ENCODE measurements around the gene GALNT11. TPM values are rescaled to one million over a fixed set of nuclear protein-coding genes. Genes with fewer than 3 reads are reported as not detected.

GALNT11 gene
- polyA plus RNA-seq, 2 of the 4 experiments (the other 2 are of a cell fraction), result 27.4 to 44.3 TPM

- TF ChIP-seq EP300 (IDR thresholded peaks at IDR 0.05), result no peak
Measured at GRCh38 chr7:152052771-152053170, 27.3 kb downstream of the GALNT11 start (continued).

- TF ChIP-seq ELK1 (IDR thresholded peaks at IDR 0.05; ENCODE audit: low read depth, low read length), result no peak
- no peak for TF ChIP-seq HOXB13 (CRISPR knock-in tag; IDR thresholded peaks at IDR 0.05; ENCODE audit: low read depth)
- no peak for TF ChIP-seq JUN (IDR thresholded peaks at IDR 0.05)
- no peak for TF ChIP-seq RCOR1 (IDR thresholded peaks at IDR 0.05; ENCODE audit: low read depth, low read length)
- TF ChIP-seq PHF8 (IDR thresholded peaks at IDR 0.05; ENCODE audit: borderline replicate concordance, low read depth), result no peak
Measured at GRCh38 chr7:152054367-152055230, 29.1 kb downstream of the GALNT11 start.

GRCh38 chr7:152056621-152057274 is 31.3 kb downstream of the GALNT11 start:
- H3K4me3 ChIP-seq, result no peak overlapping the region
- H3K9me3 ChIP-seq, result no peaks in the 10 kb centered on the region
- ATAC-seq (no peak), FAIRE-seq (no peak), DNase-seq (ENCODE audit: low read depth in 1 of 2, low spot score in 1 of 2) (no peak)
- H3K27ac ChIP-seq, result no peak overlapping the region
- TF ChIP-seq NPAS2 (CRISPR knock-in tag; IDR thresholded peaks at IDR 0.05; ENCODE audit: borderline replicate concordance) (no peak), CHD4 (IDR thresholded peaks at IDR 0.05; ENCODE audit: borderline replicate concordance) (no peak), RCOR1 (IDR thresholded peaks at IDR 0.05; ENCODE audit: low read depth, low read length) (no peak), REST (IDR thresholded peaks at IDR 0.05) (no peak), RFX5 (IDR thresholded peaks at IDR 0.05) (no peak), NR3C1 (IDR thresholded peaks at IDR 0.05) (no peak), E2F6 (IDR thresholded peaks at IDR 0.05; ENCODE audit: borderline replicate concordance, low read depth) (no peak), POLR2AphosphoS2 (conservative IDR thresholded peaks at IDR 0.05; ENCODE audit: low read length) (no peak), HEYL (CRISPR knock-in tag; IDR thresholded peaks at IDR 0.05) (no peak), FOXS1 (CRISPR knock-in tag; IDR thresholded peaks at IDR 0.05) (no peak), ZC3H11A (IDR thresholded peaks at IDR 0.05) (no peak), JUN (IDR thresholded peaks at IDR 0.05) (no peak), KDM1A (IDR thresholded peaks at IDR 0.05; ENCODE audit: low read depth) (no peak), SREBF2 (IDR thresholded peaks at IDR 0.05) (no peak), MAFK (IDR thresholded peaks at IDR 0.05; ENCODE audit: partially characterized antibody) (no peak), MAZ (IDR thresholded peaks at IDR 0.05; ENCODE audit: borderline replicate concordance, low read depth, low read length) (no peak), SMC3 (IDR thresholded peaks at IDR 0.05) (no peak), TP53 (CRISPR knock-in tag; IDR thresholded peaks at IDR 0.05) (no peak), USF2 (IDR thresholded peaks at IDR 0.05) (no peak)
- H3K4me1 ChIP-seq, result no peaks in the 10 kb centered on the region
- no peak overlapping the region for H3K4me2 ChIP-seq
- WGBS (ENCODE audit: missing lambda C conversion rate), result 94% methylated on average over 3 of the region's 3 CpGs
- CTCF ChIA-PET, result no interaction called here
- POLR2A ChIA-PET, result no interaction called here

More at GRCh38 chr7:152054367-152055230, 29.1 kb downstream of the GALNT11 start:
- POLR2A ChIA-PET, result no interaction called here
- CTCF ChIA-PET, result interaction anchor here (0.7 kb wide), 1 partner anchor 20 kb away, joined by 7 read pairs; no protein-coding TSS in a partner anchor
- no peaks in the 10 kb centered on the region; the same call in 2 of the 3 replicates for H3K4me1 ChIP-seq
- no peak for FAIRE-seq
- H3K27ac ChIP-seq, result no peak overlapping the region
- H3K4me2 ChIP-seq, result no peak overlapping the region
- WGBS (ENCODE audit: missing lambda C conversion rate), result 87% methylated on average over 8 of the region's 8 CpGs
- no peak for DNase-seq (ENCODE audit: low read depth in 1 of 2, low spot score in 1 of 2)
- no peak for ATAC-seq
- H3K4me3 ChIP-seq, result no peak overlapping the region
- H3K9me3 ChIP-seq, result no peaks in the 10 kb centered on the region

Measured in A549 (cell line).